Parathyroid adenoma (tissue), 2 donors: ENCODE measurements around the gene EPHA4.

ENCODE experiments used
- H2AFZ ChIP-seq: fragments of 300-600 bp; sonication (generic); one replicate; pipeline ENCODE4 v1.7.0; 2017; ENCODE audit warnings: antibody characterized with exemption, mild to moderate bottlenecking
- H3K27ac ChIP-seq: fragments of 300-600 bp; sonication (generic); one replicate; pipeline ENCODE4 v1.7.0; 2017
- H3K27me3 ChIP-seq: fragments of 300-600 bp; sonication (generic); one replicate; pipeline ENCODE4 v1.7.0; 2017; ENCODE audit warnings: low read length; ENCODE audit not compliant: control insufficient read depth, insufficient read depth
- H3K36me3 ChIP-seq: fragments of 300-600 bp; sonication (generic); one replicate; pipeline ENCODE4 v1.7.0; 2017; ENCODE audit warnings: low read length; ENCODE audit not compliant: control insufficient read depth, insufficient read depth
- H3K4me1 ChIP-seq: fragments of 300-600 bp; sonication (generic); one replicate; pipeline ENCODE4 v1.7.0; 2017; ENCODE audit warnings: control low read depth
- H3K4me2 ChIP-seq: fragments of 300-600 bp; sonication (generic); one replicate; pipeline ENCODE4 v1.7.0; 2017; ENCODE audit warnings: low read length
- H3K4me3 ChIP-seq: fragments of 300-600 bp; sonication (generic); one replicate; pipeline ENCODE4 v1.7.0; 2017; ENCODE audit warnings: low read depth, low read length
- H3K79me2 ChIP-seq: fragments of 300-600 bp; sonication (generic); one replicate; pipeline ENCODE4 v1.7.0; 2017; ENCODE audit warnings: control low read depth
- H3K9ac ChIP-seq: fragments of 300-600 bp; sonication (generic); one replicate; pipeline ENCODE4 v1.7.0; 2017; ENCODE audit warnings: mild to moderate bottlenecking
- H3K9me3 ChIP-seq: fragments of 300-600 bp; sonication (generic); one replicate; pipeline ENCODE4 v1.7.0; 2017; ENCODE audit warnings: low read length; ENCODE audit not compliant: control insufficient read depth
- CTCF ChIP-seq: fragments of 300-600 bp; sonication (generic); IDR thresholded peaks from one replicate; pipeline ENCODE4 v1.7.0; 2017; ENCODE audit warnings: antibody characterized with exemption, mild to moderate bottlenecking
- donor health status: primary hyperparathyroidism.

The EPHA4 gene

GRCh38 chr2:221468317-221468716 lies 103.8 kb downstream of the EPHA4 start:
- Histone ChIP-seq H3K9me3 (no peaks in the 10 kb centered on the region), H3K4me1 (no peaks in the 10 kb centered on the region), H2AFZ (no peak overlapping the region), H3K79me2 (no peaks in the 10 kb centered on the region), H3K36me3 (no peaks in the 10 kb centered on the region), H3K4me2 (no peak overlapping the region), H3K27ac (no peak overlapping the region), H3K9ac (no peak overlapping the region), H3K4me3 (no peak overlapping the region), H3K27me3 (no peaks in the 10 kb centered on the region)
- no peak for TF ChIP-seq CTCF

- no peaks in the 10 kb centered on the region for H3K79me2 ChIP-seq
- no peak overlapping the region for H3K4me2 ChIP-seq
- no peak for TF ChIP-seq CTCF
- H3K4me3 ChIP-seq = no peak overlapping the region
- H3K9me3 ChIP-seq = no peaks in the 10 kb centered on the region
- no peaks in the 10 kb centered on the region for H3K36me3 ChIP-seq
- H3K27me3 ChIP-seq = no peaks in the 10 kb centered on the region
- no peaks in the 10 kb centered on the region for H3K4me1 ChIP-seq
- H3K9ac ChIP-seq = no peak overlapping the region
- H3K27ac ChIP-seq = no peak overlapping the region
- no peak overlapping the region for H2AFZ ChIP-seq
Measured at GRCh38 chr2:221467610-221468009, 104.5 kb downstream of the EPHA4 start.

- Histone ChIP-seq H3K9me3 (no peaks in the 10 kb centered on the region), H3K27ac (no peak overlapping the region)
Measured at GRCh38 chr2:221466744-221467143, 105.4 kb downstream of the EPHA4 start.

GRCh38 chr2:221465776-221466175 lies 106.3 kb downstream of the EPHA4 start:
- Histone ChIP-seq H3K27ac (no peak overlapping the region), H3K4me3 (peak overlapping the region; percentile 12), H3K9ac (no peak overlapping the region), H3K4me2 (peak overlapping the region; percentile 21), H3K9me3 (no peaks in the 10 kb centered on the region), H3K4me1 (no peaks in the 10 kb centered on the region), H3K27me3 (no peaks in the 10 kb centered on the region), H3K79me2 (no peaks in the 10 kb centered on the region), H2AFZ (no peak overlapping the region), H3K36me3 (no peaks in the 10 kb centered on the region)
- TF ChIP-seq CTCF = no peak

More at GRCh38 chr2:221466744-221467143, 105.4 kb downstream of the EPHA4 start:
- H3K4me1 ChIP-seq = no peaks in the 10 kb centered on the region
- no peak overlapping the region for H3K4me3 ChIP-seq
- no peak overlapping the region for H3K9ac ChIP-seq
- no peaks in the 10 kb centered on the region for H3K36me3 ChIP-seq
- no peaks in the 10 kb centered on the region for H3K27me3 ChIP-seq
- H3K4me2 ChIP-seq = no peak overlapping the region
- no peaks in the 10 kb centered on the region for H3K79me2 ChIP-seq
- no peak for TF ChIP-seq CTCF
- no peak overlapping the region for H2AFZ ChIP-seq

- Histone ChIP-seq H3K79me2 (no peaks in the 10 kb centered on the region), H3K27ac (no peak overlapping the region), H3K9ac (no peak overlapping the region), H3K36me3 (no peaks in the 10 kb centered on the region), H3K4me1 (no peaks in the 10 kb centered on the region), H3K4me2 (no peak overlapping the region), H3K4me3 (no peak overlapping the region), H2AFZ (no peak overlapping the region), H3K9me3 (no peaks in the 10 kb centered on the region), H3K27me3 (no peaks in the 10 kb centered on the region)
- TF ChIP-seq CTCF = no peak
Measured at GRCh38 chr2:221464971-221465370, 107.1 kb downstream of the EPHA4 start.
